ENCODE measurements around the gene FXR2. TPM values are rescaled to one million over a fixed set of nuclear protein-coding genes. Genes with fewer than 3 reads are reported as not detected.

FXR2 gene
- polyA plus RNA-seq (2012; ENCODE audit: insufficient read length, low read depth): 60.4 TPM

DNA sequence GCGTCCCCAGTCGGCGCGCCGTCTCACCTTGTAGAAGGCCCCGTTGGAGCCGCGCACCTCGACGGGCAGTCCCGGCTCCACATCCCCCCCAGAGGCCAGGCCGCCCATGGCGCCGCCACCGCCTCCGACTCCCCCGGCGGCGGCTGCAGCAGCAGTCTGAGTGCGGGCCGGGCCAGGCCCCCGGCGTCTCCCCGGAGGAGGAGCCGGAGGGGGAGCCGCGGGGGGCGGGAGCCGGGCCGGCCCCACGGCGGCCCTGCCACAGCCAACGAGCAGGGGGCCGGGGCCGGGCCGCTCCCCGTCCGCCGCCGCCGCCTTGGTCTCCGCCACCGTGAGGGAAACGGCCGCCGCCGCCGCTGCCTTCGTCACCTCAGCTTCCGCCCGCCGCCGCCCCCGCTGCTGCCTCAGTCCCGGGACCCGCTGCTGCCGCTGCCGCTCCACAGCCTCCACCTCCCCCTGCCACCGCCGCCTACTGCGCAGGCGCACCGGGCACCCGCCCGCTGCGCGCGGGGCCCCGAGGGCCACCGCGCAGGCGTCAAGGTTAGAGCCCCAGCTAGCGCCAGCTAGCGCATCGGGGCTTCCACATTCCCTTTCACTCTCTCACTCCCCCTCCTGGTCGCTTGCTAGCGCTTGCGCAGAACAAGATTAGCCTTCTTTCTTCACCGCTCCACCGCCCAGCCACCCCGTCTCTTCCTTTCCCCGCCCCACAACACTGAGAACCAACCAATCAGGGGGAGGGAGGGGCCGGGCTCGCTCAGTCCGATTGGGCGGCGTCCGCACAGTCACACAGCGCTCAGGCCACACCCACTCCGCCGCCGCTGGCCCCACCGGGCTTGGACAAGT, at the start of gene FXR2:
Gene FXR2, minus strand, starts transcription at position 473 of the 840 bp plus-strand sequence. Its CDS starts 365 bp downstream, at position 108.
- 0 out of 2 replicates have a peak, but pooled peaks have one; percentile 72 for TF ChIP-seq SIN3A (IDR thresholded peaks at IDR 0.05; ENCODE audit: borderline replicate concordance, insufficient read depth, low read length)
- peak; percentile 77 for TF ChIP-seq POLR2AphosphoS5 (IDR thresholded peaks at IDR 0.05; ENCODE audit: low read depth, low read length)
- TF ChIP-seq TAF1 (IDR thresholded peaks at IDR 0.05; ENCODE audit: borderline replicate concordance, insufficient read depth, low read length): peak; percentile 83
- peak; percentile 54 for TF ChIP-seq FOXP2 (optimal IDR thresholded peaks at IDR 0.05; ENCODE audit: borderline replicate concordance, extremely low read depth, extremely low read length, insufficient read depth)
- no peak for TF ChIP-seq REST (IDR thresholded peaks at IDR 0.05; ENCODE audit: insufficient read depth in 1 of 2, low read depth in 2 of 2, low read length in 2 of 2)

GRCh38 chr17:7656958-7657609, 42.4 kb upstream of the FXR2 start:
- TF ChIP-seq POLR2AphosphoS5 (IDR thresholded peaks at IDR 0.05; ENCODE audit: low read depth, low read length): no peak
- no peak for TF ChIP-seq REST (IDR thresholded peaks at IDR 0.05; ENCODE audit: insufficient read depth in 1 of 2, low read depth in 2 of 2, low read length in 2 of 2)
- TF ChIP-seq TAF1 (IDR thresholded peaks at IDR 0.05; ENCODE audit: borderline replicate concordance, insufficient read depth, low read length): no peak
- TF ChIP-seq SIN3A (IDR thresholded peaks at IDR 0.05; ENCODE audit: borderline replicate concordance, insufficient read depth, low read length): no peak
- TF ChIP-seq FOXP2 (optimal IDR thresholded peaks at IDR 0.05; ENCODE audit: borderline replicate concordance, extremely low read depth, extremely low read length, insufficient read depth): no peak

DNA sequence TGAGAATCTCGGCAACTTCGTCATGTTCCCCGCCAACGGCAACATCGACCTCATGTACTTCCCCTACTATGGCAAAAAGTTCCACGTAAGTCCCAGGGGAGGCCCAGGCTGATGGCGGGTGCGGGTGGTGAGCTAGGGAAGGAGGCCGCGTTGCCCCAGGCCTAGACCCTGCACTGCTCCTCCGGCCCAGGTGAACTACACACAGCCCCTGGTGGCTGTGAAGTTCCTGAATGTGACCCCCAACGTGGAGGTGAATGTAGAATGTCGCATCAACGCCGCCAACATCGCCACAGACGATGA, 40.8 kb upstream of the FXR2 start:
- no peak for TF ChIP-seq SIN3A (IDR thresholded peaks at IDR 0.05; ENCODE audit: borderline replicate concordance, insufficient read depth, low read length)
- TF ChIP-seq FOXP2 (optimal IDR thresholded peaks at IDR 0.05; ENCODE audit: borderline replicate concordance, extremely low read depth, extremely low read length, insufficient read depth): no peak
- no peak for TF ChIP-seq TAF1 (IDR thresholded peaks at IDR 0.05; ENCODE audit: borderline replicate concordance, insufficient read depth, low read length)
- TF ChIP-seq POLR2AphosphoS5 (IDR thresholded peaks at IDR 0.05; ENCODE audit: low read depth, low read length): no peak
- TF ChIP-seq REST (IDR thresholded peaks at IDR 0.05; ENCODE audit: insufficient read depth in 1 of 2, low read depth in 2 of 2, low read length in 2 of 2): no peak

- TF ChIP-seq TAF1 (IDR thresholded peaks at IDR 0.05; ENCODE audit: borderline replicate concordance, insufficient read depth, low read length) (no peak), REST (IDR thresholded peaks at IDR 0.05; ENCODE audit: insufficient read depth in 1 of 2, low read depth in 2 of 2, low read length in 2 of 2) (no peak), POLR2AphosphoS5 (IDR thresholded peaks at IDR 0.05; ENCODE audit: low read depth, low read length) (no peak), SIN3A (IDR thresholded peaks at IDR 0.05; ENCODE audit: borderline replicate concordance, insufficient read depth, low read length) (no peak), FOXP2 (optimal IDR thresholded peaks at IDR 0.05; ENCODE audit: borderline replicate concordance, extremely low read depth, extremely low read length, insufficient read depth) (no peak)
These were observed 40.3 kb upstream of the FXR2 start for GRCh38 chr17:7654832-7655540.
